ENCODE data around the gene ANO7.

GRCh38 chr2:241255542-241256167 lies 67.2 kb downstream of the ANO7 start:
- TF ChIP-seq EZH2 (IDR thresholded peaks at IDR 0.05; ENCODE audit: insufficient read depth, poor library complexity, severe bottlenecking) (no peak), EZH2phosphoT487 (IDR thresholded peaks at IDR 0.05; ENCODE audit: insufficient read depth, low read depth) (no peak)

Measured in GM23248 (cell line).